HG03521 (cell line): Measurements from ENCODE around the gene ADRA2A.
A peak's percentile ranks its signal among the peaks of the same experiment; 100 is the strongest.

Experiments used
- ATAC-seq: cut with Tn5 transposase; IDR thresholded peaks from one replicate; pipeline ENCODE4 v1.9.1; 2021; ENCODE audit warnings: mild to moderate bottlenecking, moderate library complexity; ENCODE audit not compliant: unreplicated experiment

The ADRA2A gene

GRCh38 chr10:111076682-111077478 lies at the start of gene ADRA2A:
TSS of gene ADRA2A (plus strand) at chr10:111077029. CDS start at chr10:111077997, 968 bp downstream.
- no peak for ATAC-seq

GRCh38 chr10:111030042-111030750 lies 46.6 kb upstream of the ADRA2A start:
- ATAC-seq, result peak; percentile 56

GRCh38 chr10:111034598-111035310 lies 42.1 kb upstream of the ADRA2A start:
- no peak for ATAC-seq

- no peak for ATAC-seq
These were observed 41.3 kb upstream of the ADRA2A start for GRCh38 chr10:111035542-111035941.

GRCh38 chr10:111037858-111038257 lies 39.0 kb upstream of the ADRA2A start:
- ATAC-seq, result no peak

GRCh38 chr10:111039522-111039921 lies 37.3 kb upstream of the ADRA2A start:
- no peak for ATAC-seq

GRCh38 chr10:111057006-111057405 lies 19.8 kb upstream of the ADRA2A start:
- no peak for ATAC-seq

GRCh38 chr10:111063471-111063870 lies 13.4 kb upstream of the ADRA2A start:
- ATAC-seq, result no peak

GRCh38 chr10:111072232-111072631 lies 4.6 kb upstream of the ADRA2A start:
- ATAC-seq, result no peak

- no peak for ATAC-seq
These were observed 1.1 kb upstream of the ADRA2A start for GRCh38 chr10:111075577-111076185.

- ATAC-seq, result peak; percentile 52
These were observed 593 bp upstream of the ADRA2A start for GRCh38 chr10:111076191-111076681.

GRCh38 chr10:111077479-111077784 lies 603 bp downstream of the ADRA2A start:
- no peak for ATAC-seq

GRCh38 chr10:111077785-111078504 lies 1.1 kb downstream of the ADRA2A start:
- no peak for ATAC-seq

- no peak for ATAC-seq
These were observed 1.8 kb downstream of the ADRA2A start for GRCh38 chr10:111078505-111079185.

- ATAC-seq, result no peak
These were observed 2.5 kb downstream of the ADRA2A start for GRCh38 chr10:111079241-111079760.

- ATAC-seq, result no peak
These were observed 3.0 kb downstream of the ADRA2A start for GRCh38 chr10:111079781-111080180.

GRCh38 chr10:111080224-111080623 lies 3.4 kb downstream of the ADRA2A start:
- no peak for ATAC-seq

- ATAC-seq, result no peak
These were observed 4.8 kb downstream of the ADRA2A start for GRCh38 chr10:111081595-111081994.

GRCh38 chr10:111082102-111082975 lies 5.5 kb downstream of the ADRA2A start:
- no peak for ATAC-seq
